Bronchial epithelial cell (primary cell): ENCODE results near the gene ZNF860. TPM values are rescaled to one million over a fixed set of nuclear protein-coding genes. Genes with fewer than 3 reads are reported as not detected.

Experiments used
- DNase-seq: peaks from one replicate; pipeline ENCODE4 v3.0.0-alpha.2; 2010; ENCODE audit warnings: low read depth
- FAIRE-seq: peaks from 2 replicates; lab custom pipeline; 2011; peaks lifted over from hg19 to GRCh38; lab: Jason Lieb, UNC
- H3K27me3 ChIP-seq: 2 replicates; pipeline ENCODE4 v1.5.1; 2011; ENCODE audit warnings: low read length; ENCODE audit not compliant: control insufficient read depth, insufficient read depth
- H3K36me3 ChIP-seq: 2 replicates; pipeline ENCODE4 v1.5.1; 2011; ENCODE audit warnings: low read length; ENCODE audit not compliant: control insufficient read depth, insufficient read depth
- H3K4me3 ChIP-seq: 2 replicates; pipeline ENCODE4 v1.5.1; 2011; ENCODE audit warnings: mild to moderate bottlenecking, low read depth, low read length, control low read depth
- CTCF ChIP-seq: IDR thresholded peaks from 2 replicates; pipeline ENCODE4 v1.5.1; 2011; ENCODE audit warnings: mild to moderate bottlenecking, moderate library complexity, low read length, control low read depth, inconsistent platforms; ENCODE audit not compliant: insufficient read depth, severe bottlenecking
- total RNA-seq: library from RNA; depleted of rRNA; stranded (reverse); fragments of >200 nt; gene quantifications from 2 replicates; pipeline ENCODE4 v1.2.1, GENCODE V29; 2014

The ZNF860 gene
- total RNA-seq, 1 donor from 2014 or later = 3.7 TPM

GRCh38 chr3:32041316-32041715 is 59.8 kb downstream of the ZNF860 start:
- Histone ChIP-seq H3K27me3 (no peaks in the 10 kb centered on the region), H3K4me3 (no peak overlapping the region), H3K36me3 (no peaks in the 10 kb centered on the region)
- DNase-seq (no peak), FAIRE-seq (no peak)
- TF ChIP-seq CTCF = no peak

Other genes starting within 250 kb of the ZNF860 start
- gene OSBPL10, start 488 bp upstream of the ZNF860 start, total RNA-seq = 18.1 and 20.5 TPM in 2 replicates
- 21.3 and 28.9 TPM in 2 replicates for gene GPD1L, start 124.9 kb downstream of the ZNF860 start, total RNA-seq